HL-60 (cell line): Measurements from ENCODE around the gene RPF1.

Experiments
- DNase-seq, 2 experiments: peaks; one replicate each; pipeline ENCODE4 v3.0.0-alpha.2; 2010 to 2020; ENCODE audit warnings: low read depth in 1 of 2, low spot score in 1 of 2
- H3K27ac ChIP-seq: fragments of 250-450 bp; sonication (Bioruptor Pico); replicated peaks from 2 replicates; pipeline ENCODE4 v1.5.1; 2020; ENCODE audit warnings: mild to moderate bottlenecking, moderate library complexity
- H3K27me3 ChIP-seq: fragments of 250-450 bp; sonication (Bioruptor Pico); 2 replicates; pipeline ENCODE4 v1.5.1; 2021; ENCODE audit warnings: mild to moderate bottlenecking, moderate library complexity; ENCODE audit not compliant: insufficient read depth, poor library complexity, severe bottlenecking
- H3K4me3 ChIP-seq: replicated peaks from 2 replicates; pipeline ENCODE4 v1.5.1; 2011; ENCODE audit warnings: mild to moderate bottlenecking, control low read depth, low read length; ENCODE audit not compliant: insufficient read depth
- CTCF ChIP-seq: IDR thresholded peaks from one replicate; pipeline ENCODE4 v1.5.1; 2011; ENCODE audit warnings: low read length, control low read depth, inconsistent platforms; ENCODE audit not compliant: insufficient read depth
- GABPA ChIP-seq: IDR thresholded peaks from 2 replicates; pipeline ENCODE4 v1.6.1; 2012; ENCODE audit warnings: low read depth
- POLR2AphosphoS5 ChIP-seq: IDR thresholded peaks from 2 replicates; pipeline ENCODE4 v1.6.1; 2012; ENCODE audit warnings: low read depth
- REST ChIP-seq: IDR thresholded peaks from 2 replicates; pipeline ENCODE4 v1.6.1; 2012; ENCODE audit warnings: low read depth; ENCODE audit not compliant: insufficient replicate concordance
- SPI1 ChIP-seq: IDR thresholded peaks from 2 replicates; pipeline ENCODE4 v1.6.1; 2012; ENCODE audit warnings: low read depth, mild to moderate bottlenecking, borderline replicate concordance

The RPF1 gene

GRCh38 chr1:84434081-84434769, 44.8 kb upstream of the RPF1 start:
- TF ChIP-seq GABPA (no peak), POLR2AphosphoS5 (no peak), SPI1 (no peak), REST (no peak), CTCF (no peak)

GRCh38 chr1:84434801-84435549, 44.1 kb upstream of the RPF1 start:
- no peak for TF ChIP-seq POLR2AphosphoS5
- no peak for TF ChIP-seq SPI1
- no peak for TF ChIP-seq REST
- TF ChIP-seq GABPA = no peak
- TF ChIP-seq CTCF = no peak
- Histone ChIP-seq H3K27ac (peak overlapping the region; percentile 2; the same call in 1 of the 2 replicates), H3K4me3 (no peak overlapping the region), H3K27me3 (no peaks in the 10 kb centered on the region)
- no peak for DNase-seq

More at GRCh38 chr1:84434081-84434769, 44.8 kb upstream of the RPF1 start:
- H3K27ac ChIP-seq = peak overlapping the region; percentile 65; the same call in 1 of the 2 replicates
- H3K4me3 ChIP-seq = no peak overlapping the region
- H3K27me3 ChIP-seq = no peaks in the 10 kb centered on the region
- no peak for DNase-seq

GRCh38 chr1:84436876-84437655, 42.0 kb upstream of the RPF1 start:
- Histone ChIP-seq H3K27me3 (no peaks in the 10 kb centered on the region), H3K4me3 (no peak overlapping the region), H3K27ac (peak overlapping the region; percentile 35)
- TF ChIP-seq GABPA (no peak), POLR2AphosphoS5 (no peak), SPI1 (peak; percentile 24; the same call in 1 of the 2 replicates), CTCF (no peak), REST (no peak)
- DNase-seq = peak in 1 of 2 experiments; percentile 39
